CD14-positive monocyte (primary cell): Measurements from ENCODE around the gene RAB20. TPM values are rescaled to one million over a fixed set of nuclear protein-coding genes. Genes with fewer than 3 reads are reported as not detected.

Source experiments
- DNase-seq, 3 donors: peaks; one replicate each; pipeline ENCODE4 v3.0.0-alpha.2; 2011 to 2022
- H2AFZ ChIP-seq: 2 replicates; pipeline ENCODE4 v1.6.0; 2012; ENCODE audit warnings: mild to moderate bottlenecking, low read depth, low read length, inconsistent platforms; ENCODE audit not compliant: insufficient read depth, poor library complexity, severe bottlenecking
- H3K27ac ChIP-seq, 2 donors: 1 replicate in 1 of 2; 2 replicates in 1 of 2; pipeline ENCODE4 v1.5.1; 2012 to 2013; ENCODE audit warnings: low read length in 2 of 2, control low read depth in 1 of 2, inconsistent platforms in 1 of 2, low read depth in 1 of 2, mild to moderate bottlenecking in 1 of 2
- H3K27me3 ChIP-seq, 2 donors: one replicate each; pipeline versions ENCODE4 v1.6.0 to v1.6.1; 2011 to 2013; ENCODE audit warnings: low read length in 2 of 2; ENCODE audit not compliant: control insufficient read depth in 2 of 2, insufficient read depth in 2 of 2
- H3K36me3 ChIP-seq, 2 donors: replicated peaks in 1 of 2; 1 replicate in 1 of 2; 2 replicates in 1 of 2; pipeline versions ENCODE4 v1.5.1 to v1.6.1; 2012 to 2013; ENCODE audit warnings: low read length in 2 of 2, control low read depth in 1 of 2, inconsistent platforms in 1 of 2, mild to moderate bottlenecking in 1 of 2; ENCODE audit not compliant: insufficient read depth in 2 of 2, control insufficient read depth in 1 of 2
- H3K4me1 ChIP-seq, 2 donors: 1 replicate in 1 of 2; 2 replicates in 1 of 2; pipeline versions ENCODE4 v1.5.1 to v1.6.1; 2012 to 2013; ENCODE audit warnings: low read length in 2 of 2, control low read depth in 1 of 2, inconsistent platforms in 1 of 2, mild to moderate bottlenecking in 1 of 2, moderate library complexity in 1 of 2; ENCODE audit not compliant: insufficient read depth in 2 of 2, control insufficient read depth in 1 of 2
- H3K4me2 ChIP-seq: replicated peaks from 2 replicates; pipeline ENCODE3; 2012; ENCODE audit warnings: low read length, moderate library complexity, mild to moderate bottlenecking; ENCODE audit not compliant: poor library complexity, severe bottlenecking; ENCODE audit errors: extremely low read depth
- H3K4me3 ChIP-seq, 3 experiments: fragments of 200-600 bp in 1 of 3; sonication (generic) in 1 of 3; replicated peaks in 1 of 3; 1 replicate in 2 of 3; 2 replicates in 1 of 3; pipeline ENCODE4 v1.5.1; 2011 to 2013; ENCODE audit warnings: low read length in 3 of 3, mild to moderate bottlenecking in 3 of 3, control low read depth in 2 of 3, low read depth in 2 of 3, inconsistent platforms in 1 of 3, moderate library complexity in 1 of 3
- H3K79me2 ChIP-seq: 2 replicates; pipeline ENCODE4 v1.6.0; 2012; ENCODE audit warnings: mild to moderate bottlenecking, control low read depth, inconsistent platforms, low read length, moderate library complexity; ENCODE audit not compliant: insufficient read depth
- H3K9ac ChIP-seq: 2 replicates; pipeline ENCODE4 v1.6.0; 2017; ENCODE audit warnings: low read length, mild to moderate bottlenecking; ENCODE audit not compliant: insufficient read depth, poor library complexity, severe bottlenecking
- H3K9me3 ChIP-seq, 2 donors: replicated peaks in 1 of 2; 1 replicate in 1 of 2; 2 replicates in 1 of 2; pipeline versions ENCODE4 v1.5.1 to v1.6.1; 2012 to 2013; ENCODE audit warnings: low read length in 2 of 2, control low read depth in 1 of 2; ENCODE audit not compliant: control insufficient read depth in 1 of 2, insufficient read depth in 1 of 2
- H4K20me1 ChIP-seq: 2 replicates; pipeline ENCODE4 v1.6.0; 2012; ENCODE audit warnings: mild to moderate bottlenecking, low read length, control low read depth, moderate library complexity; ENCODE audit not compliant: insufficient read depth
- H3K27ac Mint-ChIP-seq, 7 donors: one replicate each; pipeline ENCODE4 v1.8.0; 2020; ENCODE audit warnings: mild to moderate bottlenecking in 7 of 7, mixed read lengths in 7 of 7, moderate library complexity in 6 of 7, inconsistent platforms in 2 of 7
- H3K27me3 Mint-ChIP-seq, 3 donors: one replicate each; pipeline ENCODE4 v1.8.0; 2021 to 2022; ENCODE audit warnings: low read depth in 3 of 3, mild to moderate bottlenecking in 3 of 3, mixed read lengths in 3 of 3, moderate library complexity in 3 of 3, inconsistent platforms in 1 of 3
- H3K36me3 Mint-ChIP-seq, 2 donors: one replicate each; pipeline ENCODE4 v1.8.0; 2020; ENCODE audit warnings: mixed read lengths in 2 of 2, inconsistent platforms in 1 of 2, mild to moderate bottlenecking in 1 of 2
- H3K4me1 Mint-ChIP-seq: one replicate; pipeline ENCODE4 v1.8.0; 2020; ENCODE audit warnings: mild to moderate bottlenecking, mixed read lengths
- H3K4me3 Mint-ChIP-seq, 2 donors: one replicate each; pipeline ENCODE4 v1.8.0; 2020; ENCODE audit warnings: mild to moderate bottlenecking in 2 of 2, mixed read lengths in 2 of 2, moderate library complexity in 1 of 2
- H3K9me3 Mint-ChIP-seq, 7 donors: one replicate each; pipeline ENCODE4 v1.8.0; 2020 to 2022; ENCODE audit warnings: mixed read lengths in 7 of 7, mild to moderate bottlenecking in 6 of 7, moderate library complexity in 6 of 7, inconsistent platforms in 2 of 7
- WGBS: methylation state at CpG from one replicate; pipeline ENCODE4 v1.1.5; 2013; ENCODE audit warnings: missing lambda C conversion rate; ENCODE audit not compliant: insufficient coverage; 5-methylcytosine and 5-hydroxymethylcytosine counted together
- intact Hi-C, 2 donors: fragments of 100-400 bp; cut with micrococcal nuclease; formaldehyde crosslinking; loops; one replicate each; pipeline versions ENCODE4 v1.15.0 to v1.15.1; 2023
- polyA plus RNA-seq, 3 donors: library from polyadenylated mRNA; depleted of rRNA in 1 of 3; unstranded in 2 of 3; stranded (reverse) in 1 of 3; fragments of 300-500 nt in 2 of 3; fragments of >200 nt in 1 of 3; fragmentation: Illumina TruSeq in 2 of 3; gene quantifications; 1 replicate in 2 of 3; 2 replicates in 1 of 3; pipeline ENCODE4 v1.2.3, GENCODE V29; 2012 to 2021
- TF ChIP-seq, protein P1 (sequence below): fragments of 200-600 bp; IDR thresholded peaks from one replicate; pipeline ENCODE4 v1.8.0; 2022; ENCODE audit warnings: antibody characterized with exemption, mild to moderate bottlenecking

The RAB20 gene
- polyA plus RNA-seq, 3 donors, result 37.8 to 77.5 (median 43.1) TPM

- intact Hi-C loops, result loop anchor here in 1 of 2 donors (10.0 kb wide), 1 partner anchor 185 kb away; the partner anchor contains the start of gene ING1
- H3K9ac ChIP-seq, result no peak overlapping the region
- 76% methylated on average over 7 of the region's 23 CpGs for WGBS
- no peak overlapping the region for H3K4me3 Mint-ChIP-seq
- H3K4me1 ChIP-seq, result peaks cover 76 to 89% of the 10 kb centered on the region in 2 donors
- H3K27me3 Mint-ChIP-seq, result peaks cover 0 to 3% (median 0%) of the 10 kb centered on the region in 3 donors
- no peak overlapping the region for H2AFZ ChIP-seq
- peaks cover 11% of the 10 kb centered on the region for H4K20me1 ChIP-seq
- peak overlapping the region; percentile 64 to 75 for H3K27ac ChIP-seq
- no peaks in the 10 kb centered on the region for H3K9me3 ChIP-seq
- H3K36me3 ChIP-seq, result peaks cover 0 to 3% of the 10 kb centered on the region in 2 donors
- no peak overlapping the region for H3K4me3 ChIP-seq
- H3K9me3 Mint-ChIP-seq, result no peaks in the 10 kb centered on the region
- peaks cover 39 to 49% of the 10 kb centered on the region in 2 donors for H3K36me3 Mint-ChIP-seq
- peaks cover 86% of the 10 kb centered on the region for H3K79me2 ChIP-seq
- H3K4me1 Mint-ChIP-seq, result peaks cover 90% of the 10 kb centered on the region
- no peak overlapping the region for H3K4me2 ChIP-seq
- DNase-seq, result no peak
- TF ChIP-seq, protein P1, sequence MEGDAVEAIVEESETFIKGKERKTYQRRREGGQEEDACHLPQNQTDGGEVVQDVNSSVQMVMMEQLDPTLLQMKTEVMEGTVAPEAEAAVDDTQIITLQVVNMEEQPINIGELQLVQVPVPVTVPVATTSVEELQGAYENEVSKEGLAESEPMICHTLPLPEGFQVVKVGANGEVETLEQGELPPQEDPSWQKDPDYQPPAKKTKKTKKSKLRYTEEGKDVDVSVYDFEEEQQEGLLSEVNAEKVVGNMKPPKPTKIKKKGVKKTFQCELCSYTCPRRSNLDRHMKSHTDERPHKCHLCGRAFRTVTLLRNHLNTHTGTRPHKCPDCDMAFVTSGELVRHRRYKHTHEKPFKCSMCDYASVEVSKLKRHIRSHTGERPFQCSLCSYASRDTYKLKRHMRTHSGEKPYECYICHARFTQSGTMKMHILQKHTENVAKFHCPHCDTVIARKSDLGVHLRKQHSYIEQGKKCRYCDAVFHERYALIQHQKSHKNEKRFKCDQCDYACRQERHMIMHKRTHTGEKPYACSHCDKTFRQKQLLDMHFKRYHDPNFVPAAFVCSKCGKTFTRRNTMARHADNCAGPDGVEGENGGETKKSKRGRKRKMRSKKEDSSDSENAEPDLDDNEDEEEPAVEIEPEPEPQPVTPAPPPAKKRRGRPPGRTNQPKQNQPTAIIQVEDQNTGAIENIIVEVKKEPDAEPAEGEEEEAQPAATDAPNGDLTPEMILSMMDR, result no peak
- peak overlapping the region; percentile 87 to 95 (median 92) for H3K27ac Mint-ChIP-seq
- H3K27me3 ChIP-seq, result no peaks in the 10 kb centered on the region
These were observed 31.8 kb downstream of the RAB20 start for GRCh38 chr13:110529522-110530311.

DNA sequence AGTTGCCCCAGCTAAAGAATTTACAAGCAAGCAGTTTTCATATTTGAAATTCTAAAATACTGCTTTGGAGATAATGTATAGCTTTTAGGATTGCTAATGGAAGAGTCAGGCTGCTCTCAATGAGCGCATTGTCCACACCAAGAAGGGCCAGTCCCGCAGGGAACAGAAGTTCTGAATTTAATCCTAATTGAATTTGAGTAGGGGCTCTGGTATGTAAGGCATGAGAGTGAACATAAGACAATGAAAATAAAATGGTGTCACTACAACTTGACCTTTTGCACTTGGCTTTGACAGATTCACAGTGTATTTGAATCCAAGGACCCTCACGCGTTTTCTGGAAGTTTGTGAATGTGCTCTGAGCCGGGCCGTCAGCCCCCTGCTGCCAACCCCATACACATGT lies 32.6 kb downstream of the RAB20 start:
- Histone ChIP-seq H3K9me3 (no peaks in the 10 kb centered on the region), H3K27ac (peak overlapping the region; percentile 64 to 75), H2AFZ (no peak overlapping the region), H3K4me2 (peak overlapping the region; percentile 41), H3K4me1 (peaks cover 76 to 89% of the 10 kb centered on the region in 2 donors), H4K20me1 (peaks cover 11% of the 10 kb centered on the region), H3K27me3 (no peaks in the 10 kb centered on the region), H3K4me3 (peak overlapping the region in 1 of 3 experiments; percentile 35), H3K9ac (no peak overlapping the region), H3K36me3 (peaks cover 0 to 6% of the 10 kb centered on the region in 2 donors), H3K79me2 (peaks cover 86% of the 10 kb centered on the region)
- WGBS, result 88% methylated on average over 4 of the region's 6 CpGs
- intact Hi-C loops, result loop anchor here in 1 of 2 donors (10.0 kb wide), 1 partner anchor 186 kb away; the partner anchor contains the start of gene ING1
- no peaks in the 10 kb centered on the region for H3K9me3 Mint-ChIP-seq
- peak overlapping the region; percentile 87 to 95 (median 92) for H3K27ac Mint-ChIP-seq
- peaks cover 42 to 44% of the 10 kb centered on the region in 2 donors for H3K36me3 Mint-ChIP-seq
- H3K4me1 Mint-ChIP-seq, result peaks cover 90% of the 10 kb centered on the region
- TF ChIP-seq, protein P1, result no peak
- peaks cover 0 to 5% (median 0%) of the 10 kb centered on the region in 3 donors for H3K27me3 Mint-ChIP-seq
- no peak overlapping the region for H3K4me3 Mint-ChIP-seq
- no peak for DNase-seq
